ENCODE results near the gene RANBP1. TPM values are rescaled to one million over a fixed set of nuclear protein-coding genes. Genes with fewer than 3 reads are reported as not detected.

Gene RANBP1
- total RNA-seq, 1 donor: 200 TPM

GRCh38 chr22:20118300-20119020, 2.6 kb downstream of the RANBP1 start:
- no peak for DNase-seq (ENCODE audit: low read depth)
- no peak for TF ChIP-seq CTCF (IDR thresholded peaks at IDR 0.05; ENCODE audit: insufficient read depth, low read depth, low read length)
- H3K4me3 ChIP-seq (ENCODE audit: low read depth, low read length): peak overlapping the region; percentile 79

GRCh38 chr22:20121856-20122415, 6.0 kb downstream of the RANBP1 start:
- no peak overlapping the region for H3K4me3 ChIP-seq (ENCODE audit: low read depth, low read length)
- no peak for TF ChIP-seq CTCF (IDR thresholded peaks at IDR 0.05; ENCODE audit: insufficient read depth, low read depth, low read length)
- no peak for DNase-seq (ENCODE audit: low read depth)

GRCh38 chr22:20123366-20124082, 7.6 kb downstream of the RANBP1 start:
- H3K4me3 ChIP-seq (ENCODE audit: low read depth, low read length): no peak overlapping the region
- no peak for DNase-seq (ENCODE audit: low read depth)
- no peak for TF ChIP-seq CTCF (IDR thresholded peaks at IDR 0.05; ENCODE audit: insufficient read depth, low read depth, low read length)

- no peak overlapping the region for H3K4me3 ChIP-seq (ENCODE audit: low read depth, low read length)
- TF ChIP-seq CTCF (IDR thresholded peaks at IDR 0.05; ENCODE audit: insufficient read depth, low read depth, low read length): no peak
- no peak for DNase-seq (ENCODE audit: low read depth)
Measured at GRCh38 chr22:20124083-20124787, 8.3 kb downstream of the RANBP1 start.

GRCh38 chr22:20125201-20126174, 9.6 kb downstream of the RANBP1 start:
- TF ChIP-seq CTCF (IDR thresholded peaks at IDR 0.05; ENCODE audit: insufficient read depth, low read depth, low read length): no peak
- no peak for DNase-seq (ENCODE audit: low read depth)
- no peak overlapping the region for H3K4me3 ChIP-seq (ENCODE audit: low read depth, low read length)
